A673 (cell line): ENCODE measurements around the gene STARD9. TPM values are rescaled to one million over a fixed set of nuclear protein-coding genes. Genes with fewer than 3 reads are reported as not detected.
A peak's percentile ranks its signal among the peaks of the same experiment; 100 is the strongest.

Experiments
- BruUV-seq: library from RNA; stranded (reverse); fragments of 400-500 nt; replicated peaks from 2 replicates; lab custom pipeline; 2021; lab: Mats Ljungman, UMichigan
- CTCF ChIA-PET: fragments of 300-600 bp; sonication (Branson Sonifier 250); formaldehyde crosslinking; loops from one replicate; lab custom pipeline; 2022; ENCODE audit warnings: antibody characterized with exemption; lab: Charles Lee
- POLR2A ChIA-PET: fragments of 300-600 bp; sonication (Branson Sonifier 250); formaldehyde crosslinking; loops from one replicate; lab custom pipeline; 2022; ENCODE audit warnings: antibody characterized with exemption; ENCODE audit not compliant: low non-redundant PET; lab: Charles Lee
- DNase-seq: peaks from one replicate; pipeline ENCODE4 v3.0.0-alpha.2; 2015; ENCODE audit warnings: low spot score
- H3K27ac ChIP-seq: fragments of 200-600 bp; sonication (generic); 2 replicates; pipeline ENCODE4 v1.5.1; 2016; ENCODE audit warnings: mixed run types, low read depth, mild to moderate bottlenecking, mixed read lengths, antibody characterized with exemption, low read length; ENCODE audit not compliant: poor library complexity, severe bottlenecking
- H3K27me3 ChIP-seq: fragments of 200-600 bp; sonication (generic); replicated peaks from 2 replicates; pipeline ENCODE4 v1.6.1; 2017; ENCODE audit warnings: mixed run types, low read depth, mild to moderate bottlenecking, mixed read lengths, antibody characterized with exemption, low read length; ENCODE audit not compliant: insufficient read depth, poor library complexity
- H3K36me3 ChIP-seq: fragments of 200-600 bp; sonication (generic); 2 replicates; pipeline ENCODE4 v1.6.1; 2016; ENCODE audit warnings: mixed run types, mild to moderate bottlenecking, mixed read lengths, antibody characterized with exemption, low read length; ENCODE audit not compliant: insufficient read depth, poor library complexity, severe bottlenecking
- H3K4me1 ChIP-seq: fragments of 200-600 bp; sonication (generic); 2 replicates; pipeline ENCODE4 v1.6.1; 2017; ENCODE audit warnings: mixed run types, mild to moderate bottlenecking, mixed read lengths, antibody characterized with exemption, low read length; ENCODE audit not compliant: insufficient read depth, poor library complexity, severe bottlenecking
- H3K4me3 ChIP-seq: fragments of 200-600 bp; sonication (generic); 2 replicates; pipeline ENCODE4 v1.5.1; 2016; ENCODE audit warnings: low read depth, mixed run types, mild to moderate bottlenecking, mixed read lengths, low read length; ENCODE audit not compliant: poor library complexity, severe bottlenecking
- H3K9me3 ChIP-seq: fragments of 200-600 bp; sonication (generic); 2 replicates; pipeline ENCODE4 v1.6.1; 2016; ENCODE audit warnings: mixed run types, low read depth, mild to moderate bottlenecking, mixed read lengths, antibody characterized with exemption, low read length; ENCODE audit not compliant: poor library complexity, severe bottlenecking
- EZH2 ChIP-seq: fragments of 200-600 bp; sonication (generic); IDR thresholded peaks from 2 replicates; pipeline ENCODE4 v1.6.1; 2017; ENCODE audit warnings: borderline replicate concordance, low read depth, mild to moderate bottlenecking, mixed read lengths, antibody characterized with exemption, low read length; ENCODE audit not compliant: poor library complexity, severe bottlenecking
- intact Hi-C: fragments of 100-400 bp; cut with micrococcal nuclease; formaldehyde crosslinking; loops from one replicate; pipeline ENCODE4 v1.10.0; 2022; ENCODE audit not compliant: unreplicated experiment
- total RNA-seq: library from RNA; stranded (reverse); gene quantifications from 2 replicates; pipeline ENCODE4 v1.2.3, GENCODE V29; 2021
- TF ChIP-seq, protein P1 (sequence below): fragments of 300-800, 200-600 bp; sonication (generic); conservative IDR thresholded peaks from 2 replicates; pipeline ENCODE4 v1.5.1; 2017; ENCODE audit warnings: low read depth, mild to moderate bottlenecking, antibody characterized with exemption, low read length, moderate library complexity, mixed read lengths

The STARD9 gene
- total RNA-seq, 1 experiment from 2014 or later, result 12.0 TPM

DNA sequence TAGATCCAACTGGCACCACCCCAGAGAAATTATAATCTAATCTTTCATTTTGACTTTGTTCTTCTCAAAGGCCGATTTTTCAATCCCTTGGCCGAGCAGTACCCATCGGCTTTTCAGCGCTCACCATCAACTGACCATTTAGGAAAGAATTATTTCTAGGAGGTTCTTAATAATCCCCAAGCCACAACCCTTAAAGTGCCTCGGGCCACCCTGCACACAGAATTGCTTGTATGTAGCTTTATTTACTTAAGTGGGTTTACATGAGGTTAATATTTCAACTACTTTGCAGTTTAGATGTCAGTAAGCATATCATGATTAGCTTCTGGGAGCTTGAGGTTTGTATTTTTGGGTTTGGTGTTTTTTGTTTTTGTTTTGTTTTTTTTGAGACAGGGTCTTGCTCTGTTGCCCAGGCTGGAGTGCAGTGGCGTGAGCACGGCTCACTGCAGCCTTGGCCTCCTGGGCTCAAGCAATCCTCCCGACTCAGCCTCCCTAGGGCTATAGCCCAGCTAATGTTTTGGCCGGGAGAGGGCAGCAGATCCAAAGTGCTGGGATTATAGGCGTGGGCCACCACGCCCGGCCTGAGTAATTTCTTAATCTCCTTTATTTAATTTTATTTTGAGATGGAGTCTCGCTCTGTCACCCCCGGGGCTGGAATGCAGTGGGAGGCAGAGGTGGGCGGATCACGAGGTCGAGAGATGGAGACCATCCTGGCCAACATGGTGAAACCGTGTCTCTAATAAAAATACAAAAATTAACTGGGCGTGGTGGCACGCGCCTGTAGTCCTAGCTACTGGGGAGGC is 162.3 kb downstream of the STARD9 start:
- TF ChIP-seq EZH2, result no peak
- TF ChIP-seq, protein P1, sequence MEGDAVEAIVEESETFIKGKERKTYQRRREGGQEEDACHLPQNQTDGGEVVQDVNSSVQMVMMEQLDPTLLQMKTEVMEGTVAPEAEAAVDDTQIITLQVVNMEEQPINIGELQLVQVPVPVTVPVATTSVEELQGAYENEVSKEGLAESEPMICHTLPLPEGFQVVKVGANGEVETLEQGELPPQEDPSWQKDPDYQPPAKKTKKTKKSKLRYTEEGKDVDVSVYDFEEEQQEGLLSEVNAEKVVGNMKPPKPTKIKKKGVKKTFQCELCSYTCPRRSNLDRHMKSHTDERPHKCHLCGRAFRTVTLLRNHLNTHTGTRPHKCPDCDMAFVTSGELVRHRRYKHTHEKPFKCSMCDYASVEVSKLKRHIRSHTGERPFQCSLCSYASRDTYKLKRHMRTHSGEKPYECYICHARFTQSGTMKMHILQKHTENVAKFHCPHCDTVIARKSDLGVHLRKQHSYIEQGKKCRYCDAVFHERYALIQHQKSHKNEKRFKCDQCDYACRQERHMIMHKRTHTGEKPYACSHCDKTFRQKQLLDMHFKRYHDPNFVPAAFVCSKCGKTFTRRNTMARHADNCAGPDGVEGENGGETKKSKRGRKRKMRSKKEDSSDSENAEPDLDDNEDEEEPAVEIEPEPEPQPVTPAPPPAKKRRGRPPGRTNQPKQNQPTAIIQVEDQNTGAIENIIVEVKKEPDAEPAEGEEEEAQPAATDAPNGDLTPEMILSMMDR, result peak; percentile 53
- POLR2A ChIA-PET, result no interaction called here
- Histone ChIP-seq H3K9me3 (no peaks in the 10 kb centered on the region), H3K4me3 (peak overlapping the region; percentile 82), H3K36me3 (peaks cover 24% of the 10 kb centered on the region), H3K27me3 (no peaks in the 10 kb centered on the region), H3K4me1 (peaks cover 6% of the 10 kb centered on the region), H3K27ac (peak overlapping the region; percentile 88)
- BruUV-seq, result TSS peak; percentile 72
- intact Hi-C loops, result loop anchor here (2.0 kb wide), 1 partner anchor 189 kb away; no protein-coding TSS in a partner anchor
- peak; percentile 59 for DNase-seq
- CTCF ChIA-PET, result interaction anchor here (0.6 to 2.3 kb wide), 2 partner anchors 181 to 189 kb away, joined by 5 to 10 read pairs; no protein-coding TSS in a partner anchor

DNA sequence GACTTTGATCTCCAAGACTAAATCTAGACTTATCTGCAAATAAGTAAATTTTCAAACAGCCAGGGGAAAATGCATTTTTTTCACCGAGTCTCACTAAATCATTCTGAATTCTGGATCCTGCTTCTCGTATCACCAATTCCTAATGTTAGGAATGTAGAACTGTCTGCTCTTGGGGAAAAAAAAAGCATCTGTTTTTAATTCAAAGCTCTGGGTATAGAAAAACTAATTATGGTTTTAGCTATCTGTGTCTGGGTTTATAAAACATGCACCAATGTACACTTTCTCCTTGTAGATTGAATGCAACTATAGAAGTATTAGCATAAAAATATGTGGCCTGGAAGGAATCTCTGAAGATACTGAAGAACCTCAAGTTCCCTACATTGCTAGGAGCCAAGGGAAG is 166.3 kb downstream of the STARD9 start:
- POLR2A ChIA-PET, result no interaction called here
- Histone ChIP-seq H3K27ac (no peak overlapping the region), H3K36me3 (peaks cover 6% of the 10 kb centered on the region), H3K4me3 (no peak overlapping the region), H3K4me1 (no peaks in the 10 kb centered on the region), H3K9me3 (no peaks in the 10 kb centered on the region), H3K27me3 (no peaks in the 10 kb centered on the region)
- BruUV-seq, result no TSS peak
- intact Hi-C loops, result no loop called here
- CTCF ChIA-PET, result no interaction called here
- no peak for DNase-seq
- TF ChIP-seq EZH2, result no peak
- TF ChIP-seq, protein P1, result no peak

- Histone ChIP-seq H3K4me1 (no peaks in the 10 kb centered on the region), H3K4me3 (no peak overlapping the region), H3K9me3 (no peaks in the 10 kb centered on the region), H3K27ac (no peak overlapping the region), H3K27me3 (no peaks in the 10 kb centered on the region), H3K36me3 (peaks cover 6% of the 10 kb centered on the region)
- DNase-seq, result no peak
- TF ChIP-seq, protein P1, result no peak
- no peak for TF ChIP-seq EZH2
- ChIA-PET POLR2A (no interaction called here), CTCF (no interaction called here)
- intact Hi-C loops, result no loop called here
- no TSS peak for BruUV-seq
Observed at GRCh38 chr15:42742149-42742548, 166.7 kb downstream of the STARD9 start.
